ENCODE results near the gene ASCL4. TPM values are rescaled to one million over a fixed set of nuclear protein-coding genes. Genes with fewer than 3 reads are reported as not detected.

Gene ASCL4
- total RNA-seq, 4 donors from 2014 or later = not detected

GRCh38 chr12:107776171-107776570 lies 1.7 kb downstream of the ASCL4 start:
- H3K4me1 ChIP-seq = peaks cover 0 to 11% (median 0%) of the 10 kb centered on the region in 3 donors
- H3K9me3 ChIP-seq = no peaks in the 10 kb centered on the region
- 29 to 42% methylated on average over 6 of the region's 6 CpGs for WGBS, 2 donors (ENCODE audit: low coverage in 1 of 2)
- H3K36me3 ChIP-seq = no peaks in the 10 kb centered on the region
- ATAC-seq = no peak
- no peak overlapping the region for H3K4me3 ChIP-seq
- no peak for TF ChIP-seq EP300 (IDR thresholded peaks at IDR 0.05)
- no peak for TF ChIP-seq POLR2AphosphoS5 (IDR thresholded peaks at IDR 0.05)
- no peak for TF ChIP-seq POLR2A (IDR thresholded peaks at IDR 0.05)
- TF ChIP-seq CTCF (IDR thresholded peaks at IDR 0.05) = no peak
- peaks cover 74% of the 10 kb centered on the region for H3K27me3 ChIP-seq
- H3K27ac ChIP-seq = no peak overlapping the region

GRCh38 chr12:107778383-107779025 lies 4.0 kb downstream of the ASCL4 start:
- Histone ChIP-seq H3K4me3 (no peak overlapping the region), H3K27me3 (peaks cover 61% of the 10 kb centered on the region), H3K9me3 (no peaks in the 10 kb centered on the region), H3K27ac (no peak overlapping the region), H3K4me1 (peaks cover 0 to 11% (median 0%) of the 10 kb centered on the region in 3 donors), H3K36me3 (no peaks in the 10 kb centered on the region)
- 60 to 100% methylated on average over 1 to 7 of the region's 11 CpGs for WGBS, 2 donors (ENCODE audit: low coverage in 1 of 2)
- TF ChIP-seq EP300 (IDR thresholded peaks at IDR 0.05) (no peak), POLR2AphosphoS5 (IDR thresholded peaks at IDR 0.05) (no peak), CTCF (IDR thresholded peaks at IDR 0.05) (no peak), POLR2A (IDR thresholded peaks at IDR 0.05) (no peak)
- ATAC-seq = no peak

GRCh38 chr12:107779077-107779831 lies 4.8 kb downstream of the ASCL4 start:
- no peaks in the 10 kb centered on the region for H3K9me3 ChIP-seq
- H3K4me1 ChIP-seq = peaks cover 0 to 11% (median 0%) of the 10 kb centered on the region in 3 donors
- no peak overlapping the region for H3K27ac ChIP-seq
- ATAC-seq = no peak
- WGBS, 2 donors (ENCODE audit: low coverage in 1 of 2) = 69 to 83% methylated on average over 7 of the region's 7 CpGs
- TF ChIP-seq POLR2A (IDR thresholded peaks at IDR 0.05) (no peak), CTCF (IDR thresholded peaks at IDR 0.05) (no peak), POLR2AphosphoS5 (IDR thresholded peaks at IDR 0.05) (no peak), EP300 (IDR thresholded peaks at IDR 0.05) (no peak)
- no peak overlapping the region for H3K4me3 ChIP-seq
- H3K27me3 ChIP-seq = peaks cover 54% of the 10 kb centered on the region
- no peaks in the 10 kb centered on the region for H3K36me3 ChIP-seq

GRCh38 chr12:107780298-107780697 lies 5.8 kb downstream of the ASCL4 start:
- Histone ChIP-seq H3K36me3 (no peaks in the 10 kb centered on the region), H3K27ac (no peak overlapping the region), H3K4me1 (peaks cover 0 to 6% (median 0%) of the 10 kb centered on the region in 3 donors), H3K27me3 (peaks cover 43% of the 10 kb centered on the region), H3K4me3 (no peak overlapping the region), H3K9me3 (no peaks in the 10 kb centered on the region)
- 50 to 56% methylated on average over 1 of the region's 1 CpG for WGBS, 2 donors (ENCODE audit: low coverage in 1 of 2)
- ATAC-seq = no peak
- TF ChIP-seq POLR2AphosphoS5 (IDR thresholded peaks at IDR 0.05) (no peak), POLR2A (IDR thresholded peaks at IDR 0.05) (no peak), EP300 (IDR thresholded peaks at IDR 0.05) (no peak), CTCF (IDR thresholded peaks at IDR 0.05) (no peak)
